NCI-H1105 treated with DMSO at 0.1 percent for 48 hours (cell line): Measurements from ENCODE around the gene KBTBD4.

Experiments used
- DNase-seq: peaks from one replicate; lab custom pipeline; 2025; lab: John Stamatoyannopoulos, UW

The KBTBD4 gene

DNA sequence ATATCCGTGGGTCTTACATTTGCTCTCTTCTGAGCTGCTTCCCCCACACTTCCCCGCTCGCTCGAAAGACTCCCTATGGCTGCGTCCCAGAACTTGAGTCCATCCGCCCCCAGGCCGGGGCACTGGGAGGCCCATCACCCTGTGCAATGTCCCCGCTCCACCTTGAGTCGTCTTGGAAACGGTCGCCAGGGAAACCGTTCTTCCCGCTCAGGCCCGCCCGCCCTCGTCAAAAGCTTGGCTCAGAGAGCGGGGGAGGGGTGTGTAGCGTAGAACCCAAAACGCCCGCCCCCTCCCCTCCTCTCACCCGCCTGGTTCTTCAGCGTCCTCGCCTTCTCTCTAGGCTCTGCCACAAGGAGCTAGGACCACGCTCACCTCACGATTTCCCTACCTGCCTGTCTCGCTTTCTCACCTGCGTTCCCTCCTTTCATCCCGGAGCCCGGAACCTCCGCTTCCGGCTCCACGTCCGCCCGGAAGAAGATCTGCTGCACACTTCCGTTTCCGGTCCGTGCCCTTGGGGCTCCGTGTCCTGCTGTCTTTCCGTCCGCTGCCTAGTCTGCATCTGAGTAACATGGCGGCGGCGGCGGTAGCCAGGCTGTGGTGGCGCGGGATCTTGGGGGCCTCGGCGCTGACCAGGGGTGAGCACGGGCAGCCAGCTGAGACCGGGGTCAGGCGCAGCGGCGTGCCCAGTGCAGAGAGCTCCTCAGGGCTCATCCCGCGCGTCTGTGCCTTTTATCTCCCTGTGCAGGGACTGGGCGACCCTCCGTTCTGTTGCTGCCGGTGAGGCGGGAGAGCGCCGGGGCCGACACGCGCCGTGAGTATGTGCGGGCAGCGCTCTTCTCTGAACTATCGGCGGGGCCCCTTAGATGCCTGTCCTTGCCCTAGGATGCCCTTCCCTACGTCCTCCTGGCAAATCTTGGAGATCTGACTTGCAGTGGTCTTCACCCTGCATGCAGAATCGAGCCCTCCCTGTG, at the start of gene KBTBD4, which contains the start of gene NDUFS3:
KBTBD4 (minus strand) TSS at position 447 of the 971 bp plus-strand sequence; CDS start at position 428, 19 bp downstream.
NDUFS3 (plus strand) TSS at position 551 of the 971 bp plus-strand sequence; CDS start at position 569, 18 bp downstream.
- peak; percentile 89 for DNase-seq

DNA sequence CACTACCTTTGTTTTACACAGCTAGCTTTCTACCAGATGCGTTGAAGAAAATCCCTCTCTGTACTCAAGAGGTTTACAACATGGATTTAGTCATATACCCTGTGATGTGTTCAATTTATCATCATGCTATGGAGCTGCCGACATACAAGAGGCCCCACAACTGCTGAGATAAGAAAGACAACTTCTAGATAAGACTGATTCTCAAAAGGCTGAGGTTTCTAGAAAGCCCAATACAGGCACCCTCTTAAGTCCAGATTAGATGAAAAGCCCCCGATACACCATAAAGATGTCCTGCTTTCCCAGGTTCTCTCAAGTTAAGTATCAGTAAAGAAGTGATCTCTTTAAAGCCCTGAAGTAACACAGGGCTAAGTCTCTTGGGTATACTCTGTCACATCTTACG, 49.3 kb upstream of the KBTBD4 start:
- DNase-seq, result no peak

GRCh38 chr11:47626234-47626633, 47.5 kb upstream of the KBTBD4 start:
- no peak for DNase-seq

- no peak for DNase-seq
Observed at GRCh38 chr11:47620836-47621378, 42.1 kb upstream of the KBTBD4 start.

DNA sequence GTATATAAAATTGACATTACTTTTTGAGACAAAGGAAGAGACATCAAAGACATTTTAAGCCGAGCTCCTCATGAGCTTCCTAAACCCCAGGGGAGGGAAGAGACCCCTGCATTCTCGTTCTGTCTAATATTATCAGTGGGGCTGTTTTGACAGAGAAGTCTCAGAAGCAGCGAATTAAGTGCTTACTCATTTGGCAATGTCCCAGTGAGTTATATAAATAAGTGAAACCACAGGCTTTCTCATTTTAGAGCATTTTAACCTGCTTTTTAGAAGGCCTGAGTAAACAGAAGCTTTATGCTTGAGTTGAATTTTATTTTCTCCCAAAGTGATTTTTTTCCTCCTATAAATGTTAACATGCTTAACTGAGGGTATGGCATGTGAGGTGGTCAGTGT, 38.6 kb upstream of the KBTBD4 start:
- DNase-seq, result no peak

- DNase-seq, result peak; percentile 15
Observed at GRCh38 chr11:47616726-47617416, 38.1 kb upstream of the KBTBD4 start.

DNA sequence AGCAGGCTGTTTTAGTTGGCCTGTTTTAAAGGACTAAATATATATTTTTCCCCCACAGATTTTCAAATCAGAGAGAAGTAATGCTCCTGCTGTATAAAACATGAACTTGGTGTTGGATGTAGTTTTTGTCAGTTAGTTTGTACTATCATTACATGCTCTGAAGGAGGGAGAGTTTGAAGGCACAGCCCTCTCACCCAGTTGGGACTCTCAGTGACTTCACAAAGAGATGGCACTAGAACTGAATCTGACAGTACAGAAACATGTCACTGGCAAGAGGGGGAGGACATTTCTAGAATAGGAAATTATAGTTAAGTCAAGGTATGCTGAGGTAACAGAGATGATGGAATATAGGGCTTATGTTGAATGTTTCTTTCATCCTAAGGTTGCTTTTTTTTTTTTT, 36.5 kb upstream of the KBTBD4 start:
- no peak for DNase-seq

- no peak for DNase-seq
Observed at GRCh38 chr11:47611348-47611794, 32.6 kb upstream of the KBTBD4 start.

- DNase-seq, result no peak
Observed at GRCh38 chr11:47609675-47610074, 30.9 kb upstream of the KBTBD4 start.

DNA sequence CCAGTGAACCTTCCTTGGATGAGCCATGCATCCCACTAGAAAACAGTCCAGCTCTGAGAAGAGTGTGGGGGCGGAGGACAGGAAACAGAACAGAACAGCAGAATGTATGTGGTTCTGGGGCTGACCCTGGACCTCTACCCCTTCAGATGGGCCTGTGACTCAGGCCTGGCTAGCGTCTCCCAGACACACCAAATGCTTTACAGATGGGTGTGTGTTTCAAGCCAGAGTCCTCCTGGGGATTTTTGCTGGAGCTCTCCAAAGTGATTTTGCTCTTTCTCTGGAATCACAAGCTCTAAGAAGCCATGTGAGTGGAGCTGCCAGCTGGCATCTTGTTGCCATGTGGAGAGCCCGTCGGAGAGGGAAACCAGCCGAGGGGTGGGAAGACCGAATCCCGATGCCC, 28.6 kb upstream of the KBTBD4 start:
- no peak for DNase-seq

DNA sequence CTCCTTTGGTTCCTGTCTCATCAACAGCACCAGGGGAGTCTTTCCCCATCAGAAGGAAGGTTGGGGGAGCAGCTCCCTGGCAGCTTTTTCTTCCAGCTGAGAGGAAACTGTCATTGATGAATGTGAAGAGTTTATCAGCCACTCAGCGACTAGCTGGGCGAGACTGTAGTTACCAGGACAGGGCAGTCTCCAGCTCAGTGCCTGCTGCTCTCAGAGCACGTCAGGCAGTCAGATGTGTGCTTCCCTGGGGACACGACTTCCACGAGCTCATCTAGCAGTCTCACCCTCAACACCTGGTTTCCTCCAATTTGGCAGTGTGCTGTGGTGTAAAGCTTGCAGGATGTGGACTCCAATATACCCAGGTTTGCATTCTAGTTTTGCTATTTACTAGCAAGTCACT, 28.0 kb upstream of the KBTBD4 start:
- DNase-seq, result no peak

- no peak for DNase-seq
Observed at GRCh38 chr11:47605921-47606320, 27.2 kb upstream of the KBTBD4 start.

GRCh38 chr11:47603295-47603694, 24.5 kb upstream of the KBTBD4 start:
- DNase-seq, result no peak

DNA sequence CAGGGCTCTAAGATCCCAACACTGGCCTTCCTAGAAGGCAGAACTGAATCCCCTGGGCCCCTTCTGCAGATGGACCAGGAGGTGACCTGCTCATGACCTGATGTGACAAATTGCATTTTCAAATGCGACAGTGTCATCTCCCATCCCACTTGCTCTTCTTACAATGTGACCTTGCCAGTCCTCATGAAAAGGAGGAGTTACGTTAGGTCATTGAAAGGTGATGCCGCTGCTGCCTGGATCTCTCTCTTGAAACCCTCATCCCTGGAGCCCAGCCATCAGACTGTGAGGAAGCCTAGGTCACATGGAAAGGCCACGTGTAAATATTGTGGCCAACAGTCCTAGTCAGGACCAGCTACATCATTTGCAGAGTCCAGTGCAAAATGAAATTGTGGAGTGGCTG, 21.1 kb upstream of the KBTBD4 start:
- no peak for DNase-seq

DNA sequence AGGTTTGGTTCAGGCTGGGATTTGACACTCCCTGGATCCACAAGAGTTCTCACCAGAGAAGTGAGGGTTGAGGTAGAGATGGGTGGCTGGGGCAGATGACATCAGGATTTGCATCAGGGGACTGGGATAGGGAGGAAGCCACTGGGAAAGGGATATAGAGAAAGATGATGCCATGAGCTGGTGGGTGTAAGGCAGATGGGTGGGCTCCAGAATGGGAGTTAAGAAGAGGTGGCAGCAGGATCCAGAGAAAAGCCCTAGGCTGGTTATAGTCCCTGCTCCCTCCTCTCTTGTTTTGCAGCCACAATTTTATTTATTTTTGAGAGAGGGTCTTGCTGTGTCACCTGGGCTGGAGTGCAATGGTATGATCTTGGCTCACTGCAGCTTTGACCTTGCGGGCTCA, 17.2 kb upstream of the KBTBD4 start:
- DNase-seq, result no peak

DNA sequence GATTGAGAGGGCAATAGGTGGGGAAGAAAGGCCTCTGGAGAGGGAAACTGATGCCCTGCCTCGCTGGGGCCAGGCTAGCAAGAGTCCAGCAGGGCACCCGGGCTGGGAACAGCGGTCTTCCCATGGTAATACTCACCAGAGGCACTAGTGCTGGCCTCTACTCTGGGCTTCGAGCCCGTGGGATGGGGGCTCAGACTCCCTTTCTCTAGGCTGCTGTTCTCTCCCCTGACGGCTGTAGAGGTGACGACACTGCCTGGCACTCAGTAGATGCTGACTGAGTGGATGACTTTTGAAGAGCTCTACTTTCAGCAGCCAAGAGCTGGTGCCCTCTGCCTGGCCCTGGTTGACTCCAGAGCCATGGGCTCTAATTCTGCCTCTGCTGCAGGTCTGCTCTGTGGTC, 16.3 kb upstream of the KBTBD4 start:
- DNase-seq, result no peak

DNA sequence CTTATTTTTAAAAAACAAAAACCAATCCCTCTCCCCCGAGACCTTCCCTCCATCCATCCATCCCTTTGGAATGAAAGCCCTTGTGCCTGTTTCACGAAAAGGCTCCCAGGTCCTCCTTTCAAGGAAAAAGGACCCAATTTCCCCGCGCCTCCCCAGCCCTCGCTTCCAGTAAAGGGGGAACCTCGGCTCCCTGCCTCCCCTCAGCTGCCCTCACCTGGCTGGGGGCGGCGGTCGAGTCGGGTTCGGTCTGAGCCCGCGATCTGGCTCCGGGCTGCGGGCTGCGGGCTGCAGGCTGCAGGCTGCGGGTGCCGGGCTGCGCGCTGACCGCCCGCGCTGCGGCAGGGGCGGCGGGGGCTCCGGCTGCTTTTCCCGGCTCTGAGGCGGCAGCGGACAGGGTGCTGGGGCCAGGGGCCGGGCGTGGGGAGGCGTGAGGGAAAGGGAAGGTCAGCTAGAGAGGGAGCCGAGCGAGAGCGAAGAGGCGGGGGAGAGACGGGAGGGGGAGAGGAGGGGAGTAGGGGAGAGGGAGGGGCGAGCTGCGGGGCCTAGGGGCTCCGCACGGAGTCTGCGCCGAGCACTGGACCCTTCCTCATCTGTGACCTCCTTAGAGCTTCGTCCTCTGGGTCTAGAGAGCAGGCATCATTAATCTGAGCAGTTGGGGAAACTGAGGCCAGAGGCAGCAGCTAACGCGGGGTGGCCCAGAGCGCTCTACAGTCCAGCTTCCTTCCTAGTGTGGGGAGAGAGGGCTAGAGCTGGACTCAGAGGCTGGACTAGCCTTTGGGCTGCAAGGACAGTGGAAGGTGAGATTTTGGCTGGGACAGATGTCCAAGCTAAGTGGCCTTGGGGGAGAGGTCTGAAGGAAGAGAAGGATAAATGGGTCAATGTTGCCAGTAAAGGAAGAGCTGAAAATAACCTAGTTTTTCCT, 15.4 kb upstream of the KBTBD4 start, which contains the start of gene C1QTNF4:
C1QTNF4 (minus strand) TSS at position 478 of the 922 bp plus-strand sequence. CDS start 3,601 bp downstream, outside the sequence.
- no peak for DNase-seq

DNA sequence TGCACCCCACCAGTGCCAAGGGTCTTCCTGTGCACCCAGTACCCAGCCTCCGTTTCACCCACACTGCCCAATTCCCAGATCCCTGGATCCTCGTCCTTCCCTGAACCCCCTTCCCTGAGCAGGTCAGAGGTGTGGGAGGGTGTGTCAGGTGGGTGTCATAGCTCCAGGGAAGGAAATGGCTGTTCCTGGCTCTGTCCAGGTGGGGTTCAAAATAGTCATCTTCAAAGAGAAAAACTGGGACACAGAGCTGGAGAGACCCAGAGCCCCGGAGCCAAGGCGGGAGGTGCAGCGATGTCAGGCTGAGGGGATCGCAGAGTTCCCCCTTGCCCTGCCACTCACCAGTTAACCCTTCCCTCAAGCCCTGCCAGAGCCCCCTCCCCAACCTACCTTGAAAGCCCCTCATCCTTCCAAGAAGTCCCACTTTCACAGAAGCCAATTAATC, 14.7 kb upstream of the KBTBD4 start:
- peak; percentile 6 for DNase-seq

DNA sequence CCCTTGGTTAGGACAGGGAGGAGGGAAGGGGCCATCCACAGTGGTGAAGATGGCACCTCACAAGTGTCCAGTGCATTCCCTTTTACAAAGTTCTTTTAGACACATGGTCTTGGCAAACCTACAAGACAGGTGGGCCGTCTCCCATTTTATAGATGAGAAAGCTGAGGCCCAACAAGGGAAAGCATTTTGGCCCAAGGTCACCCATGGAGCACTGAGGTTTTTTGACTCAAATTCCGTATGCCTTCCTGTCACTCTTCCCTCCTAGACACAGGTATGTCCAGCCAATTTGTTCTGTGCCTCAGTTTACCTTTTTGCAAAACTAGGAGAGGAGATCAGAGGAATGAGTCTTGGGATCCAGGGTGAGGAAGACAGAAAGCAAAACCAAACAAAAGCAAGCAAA, 14.2 kb upstream of the KBTBD4 start:
- no peak for DNase-seq

DNA sequence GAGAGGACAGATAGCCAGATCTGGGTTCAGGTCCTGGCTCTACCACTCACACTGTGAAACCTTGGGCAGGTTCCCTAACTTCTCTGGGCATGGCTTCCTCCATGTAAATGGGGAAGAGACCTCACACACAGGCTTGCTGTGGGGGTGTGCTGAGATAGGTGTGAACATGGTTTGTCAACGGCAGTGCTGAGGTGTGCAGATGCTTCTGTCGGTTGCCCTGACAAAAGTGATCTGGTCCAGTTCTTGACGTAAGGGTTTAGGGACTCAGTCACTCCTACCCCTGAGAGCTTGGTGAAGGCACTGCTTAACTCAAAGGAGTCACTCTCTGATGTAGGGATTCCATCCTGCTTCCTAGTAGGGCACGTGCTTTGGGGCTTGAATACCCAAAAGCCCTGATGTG, 13.5 kb upstream of the KBTBD4 start:
- DNase-seq, result no peak

DNA sequence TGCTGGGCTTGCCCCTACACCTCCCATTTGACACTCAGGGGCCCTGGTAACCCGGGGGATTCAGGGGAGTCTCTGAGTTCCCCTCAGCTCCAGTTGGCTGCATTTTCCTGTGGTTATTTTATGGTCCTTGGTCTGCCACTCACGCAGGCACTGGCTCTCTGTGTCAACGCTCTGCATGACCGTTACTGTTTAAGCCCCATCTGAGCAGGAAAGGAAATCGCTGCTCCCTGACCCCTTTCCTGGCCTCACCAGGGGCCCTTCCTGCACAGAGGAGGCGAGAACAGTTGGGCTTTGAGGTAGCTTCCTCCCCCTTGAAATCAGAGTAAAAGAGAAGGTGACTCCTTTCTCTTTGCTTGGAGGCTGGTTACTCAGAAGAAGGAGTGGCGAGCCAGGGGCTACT, 13.0 kb upstream of the KBTBD4 start:
- no peak for DNase-seq
